SK-N-SH (cell line): ENCODE results near the gene STRN3. TPM values are rescaled to one million over a fixed set of nuclear protein-coding genes. Genes with fewer than 3 reads are reported as not detected.

ENCODE experiments used
- CTCF ChIA-PET: fragments of 300-600, 350-600 bp; formaldehyde crosslinking; extraction: SDS; loops from one replicate; lab custom pipeline; 2021; lab: Yijun Ruan, JAX
- POLR2A ChIA-PET: fragments of 350-600 bp; sonication (Branson Sonifier 250); formaldehyde crosslinking; extraction: SDS; loops from one replicate; lab custom pipeline; 2020; ENCODE audit warnings: antibody characterized with exemption, inconsistent platforms; lab: Yijun Ruan, JAX
- DNase-seq: peaks from one replicate; pipeline ENCODE4 v3.0.0; 2012
- H2AFZ ChIP-seq: fragments of 200-600 bp; sonication (generic); 2 replicates; pipeline ENCODE4 v1.8.1; 2016; ENCODE audit warnings: antibody characterized with exemption, mild to moderate bottlenecking, low read depth
- H3F3A ChIP-seq: fragments of 200-600 bp; sonication (generic); replicated peaks from 2 replicates; pipeline ENCODE3; 2016; ENCODE audit warnings: antibody characterized with exemption, mild to moderate bottlenecking; ENCODE audit not compliant: insufficient read depth
- H3K27ac ChIP-seq, 2 experiments: fragments of 200-500 bp in 1 of 2; fragments of 200-600 bp in 1 of 2; sonication (Bioruptor generic) in 1 of 2; sonication (generic), shearing (Covaris generic) in 1 of 2; 2 replicates each; pipeline versions ENCODE4 v1.5.1 to v1.6.1; 2014 to 2016; ENCODE audit warnings: low read depth in 2 of 2, inconsistent platforms in 1 of 2, low read length in 1 of 2, mild to moderate bottlenecking in 1 of 2, mixed read lengths in 1 of 2
- H3K27me3 ChIP-seq: fragments of 200-600 bp; sonication (generic), shearing (Covaris generic); 2 replicates; pipeline ENCODE4 v1.6.1; 2016; ENCODE audit warnings: mixed run types; ENCODE audit not compliant: insufficient read depth
- H3K36me3 ChIP-seq, 2 experiments: fragments of 200-500 bp in 1 of 2; fragments of 200-600 bp in 1 of 2; sonication (Bioruptor generic) in 1 of 2; sonication (generic) in 1 of 2; replicated peaks in 1 of 2; 2 replicates each; pipeline versions ENCODE3 to v1.5.1; 2014 to 2016; ENCODE audit warnings: low read length in 1 of 2, mild to moderate bottlenecking in 1 of 2; ENCODE audit not compliant: insufficient read depth in 2 of 2, control insufficient read depth in 1 of 2
- H3K4me1 ChIP-seq, 2 experiments: fragments of 200-500 bp in 1 of 2; fragments of 200-600 bp in 1 of 2; sonication (Bioruptor generic) in 1 of 2; sonication (generic), shearing (Covaris generic) in 1 of 2; 2 replicates each; pipeline versions ENCODE4 v1.5.1 to v1.6.1; 2014 to 2016; ENCODE audit warnings: low read depth in 1 of 2, low read length in 1 of 2, mixed run types in 1 of 2; ENCODE audit not compliant: insufficient read depth in 2 of 2, control insufficient read depth in 1 of 2
- H3K4me2 ChIP-seq: fragments of 200-600 bp; sonication (generic), shearing (Covaris generic); 2 replicates; pipeline ENCODE4 v1.6.1; 2017; ENCODE audit warnings: mixed run types
- H3K4me3 ChIP-seq, 2 experiments: fragments of 200-500 bp in 1 of 2; fragments of 200-600 bp in 1 of 2; sonication (Bioruptor generic) in 1 of 2; sonication (generic), shearing (Covaris generic) in 1 of 2; 2 replicates each; pipeline versions ENCODE4 v1.5.1 to v1.8.1; 2014 to 2016; ENCODE audit warnings: low read depth in 2 of 2, inconsistent platforms in 1 of 2, low read length in 1 of 2, mild to moderate bottlenecking in 1 of 2, mixed read lengths in 1 of 2, moderate library complexity in 1 of 2
- H3K79me2 ChIP-seq: fragments of 200-600 bp; sonication (generic); 2 replicates; pipeline ENCODE4 v1.8.1; 2017; ENCODE audit warnings: mild to moderate bottlenecking; ENCODE audit not compliant: insufficient read depth
- H3K9ac ChIP-seq: fragments of 200-600 bp; sonication (generic); 2 replicates; pipeline ENCODE4 v1.6.1; 2017; ENCODE audit warnings: mixed run types
- H3K9me2 ChIP-seq: fragments of 200-600 bp; sonication (generic); 2 replicates; pipeline ENCODE4 v1.6.1; 2017; ENCODE audit warnings: mixed run types
- H3K9me3 ChIP-seq: fragments of 200-600 bp; sonication (generic); 2 replicates; pipeline ENCODE4 v1.6.1; 2017; ENCODE audit warnings: mixed run types, mild to moderate bottlenecking, moderate library complexity
- H4K20me1 ChIP-seq: fragments of 200-600 bp; sonication (generic); 2 replicates; pipeline ENCODE4 v1.6.1; 2017; ENCODE audit warnings: mild to moderate bottlenecking, mixed run types; ENCODE audit not compliant: insufficient read depth
- ELF1 ChIP-seq: IDR thresholded peaks from 2 replicates; pipeline ENCODE4 v1.4.0; 2012
- EP300 ChIP-seq, 2 experiments: IDR thresholded peaks; 2 replicates each; pipeline versions ENCODE4 v1.4.0 to v1.6.1; 2012; ENCODE audit warnings: borderline replicate concordance in 1 of 2, low read depth in 1 of 2, low read length in 1 of 2
- FOXJ3 ChIP-seq: sonication (generic); formaldehyde crosslinking; IDR thresholded peaks from 2 replicates; pipeline ENCODE4 v1.5.1; 2020; ENCODE audit warnings: mild to moderate bottlenecking, missing genetic modification reagents
- GATA2 ChIP-seq: sonication (generic); formaldehyde crosslinking; IDR thresholded peaks from 2 replicates; pipeline ENCODE4 v1.5.0; 2020; ENCODE audit warnings: mild to moderate bottlenecking, missing genetic modification reagents
- NRF1 ChIP-seq: IDR thresholded peaks from 2 replicates; pipeline ENCODE4 v1.6.1; 2012; ENCODE audit warnings: low read depth, mild to moderate bottlenecking, low read length
- PBX3 ChIP-seq: IDR thresholded peaks from 2 replicates; pipeline ENCODE4; 2012
- SMC3 ChIP-seq: IDR thresholded peaks from 2 replicates; pipeline ENCODE4 v1.6.1; 2012; ENCODE audit warnings: low read depth, low read length, improper control_type of control experiment
- TEAD4 ChIP-seq: IDR thresholded peaks from 2 replicates; pipeline ENCODE4 v1.4.0; 2012; ENCODE audit warnings: mild to moderate bottlenecking, borderline replicate concordance; ENCODE audit not compliant: insufficient read depth
- ZBTB33 ChIP-seq: IDR thresholded peaks from 2 replicates; pipeline ENCODE4 v1.4.0; 2012; ENCODE audit warnings: low read depth, borderline replicate concordance
- WGBS: methylation state at CpG from one replicate; pipeline ENCODE4 v1.1.6; 2017; ENCODE audit warnings: low lambda C conversion rate; 5-methylcytosine and 5-hydroxymethylcytosine counted together
- polyA plus RNA-seq, 3 experiments: library from polyadenylated mRNA; depleted of rRNA; stranded (reverse); fragments of >200 nt; gene quantifications; 2 replicates each; pipeline ENCODE4 v1.2.3, GENCODE V29; 2012

STRN3 gene
- polyA plus RNA-seq, 1 of the 3 experiments (the other 2 are of a cell fraction): 7.2 TPM

- Histone ChIP-seq H2AFZ (no peak overlapping the region), H3K4me1 (peaks cover 8 to 13% of the 10 kb centered on the region in 2 experiments), H3K9me2 (no peaks in the 10 kb centered on the region), H3K4me3 (no peak overlapping the region), H3K79me2 (peaks cover 100% of the 10 kb centered on the region), H3K4me2 (no peak overlapping the region), H3K36me3 (peaks cover 2 to 44% of the 10 kb centered on the region in 2 experiments), H3K9ac (no peak overlapping the region), H3K27ac (no peak overlapping the region), H4K20me1 (peaks cover 71% of the 10 kb centered on the region), H3K27me3 (no peaks in the 10 kb centered on the region), H3K9me3 (peaks cover 8% of the 10 kb centered on the region; the same call in 1 of the 2 replicates), H3F3A (peaks cover 28% of the 10 kb centered on the region)
- POLR2A ChIA-PET: no interaction called here
- DNase-seq: no peak
- CTCF ChIA-PET: interaction anchor here (1.4 kb wide), 1 partner anchor 17 kb away, joined by 5 read pairs; no protein-coding TSS in a partner anchor
- TF ChIP-seq EP300 (IDR thresholded peaks at IDR 0.05; ENCODE audit: borderline replicate concordance in 1 of 2, low read depth in 1 of 2, low read length in 1 of 2) (no peak), ELF1 (no peak), SMC3 (no peak), TEAD4 (no peak), NRF1 (no peak)
- 93% methylated on average over 1 of the region's 1 CpG for WGBS
Measured at GRCh38 chr14:30998100-30998706, 28.0 kb downstream of the STRN3 start.

GRCh38 chr14:30996892-30997659 is 29.1 kb downstream of the STRN3 start:
- no peak overlapping the region for H3K27ac ChIP-seq
- H3K9me2 ChIP-seq: no peaks in the 10 kb centered on the region
- DNase-seq: no peak
- H3K27me3 ChIP-seq: no peaks in the 10 kb centered on the region
- WGBS: 85% methylated on average over 4 of the region's 4 CpGs
- H3K36me3 ChIP-seq: peaks cover 2 to 36% of the 10 kb centered on the region in 2 experiments
- H2AFZ ChIP-seq: no peak overlapping the region
- H3F3A ChIP-seq: peaks cover 28% of the 10 kb centered on the region
- H3K9ac ChIP-seq: no peak overlapping the region
- ChIA-PET POLR2A (no interaction called here), CTCF (interaction anchor here (1.9 kb wide), 1 partner anchor 16 kb away, joined by 8 read pairs; no protein-coding TSS in a partner anchor)
- H3K4me3 ChIP-seq: no peak overlapping the region
- H3K4me1 ChIP-seq: peaks cover 8 to 13% of the 10 kb centered on the region in 2 experiments
- H4K20me1 ChIP-seq: peaks cover 82% of the 10 kb centered on the region
- H3K9me3 ChIP-seq: peaks cover 8% of the 10 kb centered on the region; the same call in 1 of the 2 replicates
- peaks cover 100% of the 10 kb centered on the region for H3K79me2 ChIP-seq
- no peak overlapping the region for H3K4me2 ChIP-seq
- TF ChIP-seq GATA2 (CRISPR knock-in tag) (no peak), FOXJ3 (CRISPR knock-in tag) (no peak), ZBTB33 (no peak), PBX3 (no peak)
